DND-41 (cell line): ENCODE results near the gene LUZP2.

ENCODE experiments used
- ATAC-seq: fragments of 200-7000 bp; cut with Tn5 transposase; 3 replicates; pipeline ENCODE4 v1.9.1; 2021; ENCODE audit warnings: low read depth; ENCODE audit not compliant: insufficient read depth
- DNase-seq: peaks from one replicate; pipeline ENCODE4 v3.0.0-alpha.2; 2020
- H2AFZ ChIP-seq: 2 replicates; pipeline ENCODE4 v1.6.0; 2012; ENCODE audit warnings: low read depth, low read length
- H3K27ac ChIP-seq: 2 replicates; pipeline ENCODE4 v1.5.1; 2012; ENCODE audit warnings: low read length, inconsistent platforms
- H3K27me3 ChIP-seq: fragments of 200-600 bp; sonication (generic); 2 replicates; pipeline ENCODE4 v1.6.0; 2012; ENCODE audit warnings: low read length, mild to moderate bottlenecking, inconsistent platforms; ENCODE audit not compliant: insufficient read depth, poor library complexity
- H3K36me3 ChIP-seq: 2 replicates; pipeline ENCODE4 v1.5.1; 2012; ENCODE audit warnings: low read length, inconsistent platforms; ENCODE audit not compliant: insufficient read depth
- H3K4me1 ChIP-seq: 2 replicates; pipeline ENCODE4 v1.5.1; 2012; ENCODE audit warnings: mild to moderate bottlenecking, low read length; ENCODE audit not compliant: insufficient read depth
- H3K4me2 ChIP-seq: 2 replicates; pipeline ENCODE4 v1.6.0; 2012; ENCODE audit warnings: mild to moderate bottlenecking, moderate library complexity, low read length, inconsistent platforms; ENCODE audit not compliant: insufficient read depth
- H3K4me3 ChIP-seq, 2 experiments: fragments of 200-600 bp in 1 of 2; shearing (Covaris generic) in 1 of 2; 2 replicates each; pipeline ENCODE4 v1.5.1; 2012 to 2016; ENCODE audit warnings: inconsistent platforms in 2 of 2, low read length in 2 of 2, mild to moderate bottlenecking in 2 of 2, low read depth in 1 of 2, moderate library complexity in 1 of 2
- H3K79me2 ChIP-seq: 2 replicates; pipeline ENCODE4 v1.6.0; 2012; ENCODE audit warnings: low read length, inconsistent platforms; ENCODE audit not compliant: insufficient read depth
- H3K9ac ChIP-seq: 2 replicates; pipeline ENCODE4 v1.6.0; 2012; ENCODE audit warnings: low read depth, mild to moderate bottlenecking, inconsistent platforms, low read length, moderate library complexity
- H3K9me3 ChIP-seq: 2 replicates; pipeline ENCODE4 v1.5.1; 2012; ENCODE audit warnings: low read length, moderate library complexity, mild to moderate bottlenecking, inconsistent platforms; ENCODE audit not compliant: insufficient read depth, severe bottlenecking
- H4K20me1 ChIP-seq: 2 replicates; pipeline ENCODE4 v1.6.0; 2012; ENCODE audit warnings: low read length; ENCODE audit not compliant: insufficient read depth
- EZH2 ChIP-seq: IDR thresholded peaks from 3 replicates; pipeline ENCODE4 v1.6.1; 2012; ENCODE audit warnings: borderline replicate concordance, low read depth, mild to moderate bottlenecking, moderate library complexity, low read length, inconsistent platforms; ENCODE audit not compliant: severe bottlenecking
- TF ChIP-seq, protein P1 (sequence below): IDR thresholded peaks from 2 replicates; pipeline ENCODE4 v1.5.1; 2012; ENCODE audit warnings: borderline replicate concordance, low read length, moderate library complexity, mild to moderate bottlenecking; ENCODE audit not compliant: poor library complexity, severe bottlenecking; ENCODE audit errors: extremely low read depth

The LUZP2 gene

DNA sequence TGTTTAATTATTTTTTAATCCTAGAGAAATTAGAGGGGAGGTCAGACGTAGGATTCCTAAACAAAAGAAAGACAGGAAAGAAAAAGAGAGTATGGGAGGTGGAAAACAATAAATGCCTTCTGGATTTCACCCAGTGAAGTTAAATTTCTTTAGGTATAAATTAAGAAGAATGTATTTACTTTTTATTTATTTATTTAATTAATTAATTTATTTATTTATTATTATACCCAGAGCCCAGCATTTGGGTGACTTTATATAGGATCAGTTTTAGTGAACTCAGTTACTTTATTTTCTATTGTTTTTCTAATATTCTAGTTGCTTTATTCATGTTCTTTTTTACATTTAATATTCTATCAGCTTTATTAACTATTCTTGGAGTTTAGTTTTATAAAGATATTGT is 551.8 kb downstream of the LUZP2 start:
- no peaks in the 10 kb centered on the region for H4K20me1 ChIP-seq
- no peak overlapping the region for H3K4me3 ChIP-seq
- ATAC-seq (no peak), DNase-seq (no peak)
- H3K79me2 ChIP-seq, result no peaks in the 10 kb centered on the region
- H2AFZ ChIP-seq, result no peak overlapping the region
- no peak overlapping the region for H3K9ac ChIP-seq
- H3K36me3 ChIP-seq, result no peaks in the 10 kb centered on the region
- no peak for TF ChIP-seq EZH2
- TF ChIP-seq, protein P1, sequence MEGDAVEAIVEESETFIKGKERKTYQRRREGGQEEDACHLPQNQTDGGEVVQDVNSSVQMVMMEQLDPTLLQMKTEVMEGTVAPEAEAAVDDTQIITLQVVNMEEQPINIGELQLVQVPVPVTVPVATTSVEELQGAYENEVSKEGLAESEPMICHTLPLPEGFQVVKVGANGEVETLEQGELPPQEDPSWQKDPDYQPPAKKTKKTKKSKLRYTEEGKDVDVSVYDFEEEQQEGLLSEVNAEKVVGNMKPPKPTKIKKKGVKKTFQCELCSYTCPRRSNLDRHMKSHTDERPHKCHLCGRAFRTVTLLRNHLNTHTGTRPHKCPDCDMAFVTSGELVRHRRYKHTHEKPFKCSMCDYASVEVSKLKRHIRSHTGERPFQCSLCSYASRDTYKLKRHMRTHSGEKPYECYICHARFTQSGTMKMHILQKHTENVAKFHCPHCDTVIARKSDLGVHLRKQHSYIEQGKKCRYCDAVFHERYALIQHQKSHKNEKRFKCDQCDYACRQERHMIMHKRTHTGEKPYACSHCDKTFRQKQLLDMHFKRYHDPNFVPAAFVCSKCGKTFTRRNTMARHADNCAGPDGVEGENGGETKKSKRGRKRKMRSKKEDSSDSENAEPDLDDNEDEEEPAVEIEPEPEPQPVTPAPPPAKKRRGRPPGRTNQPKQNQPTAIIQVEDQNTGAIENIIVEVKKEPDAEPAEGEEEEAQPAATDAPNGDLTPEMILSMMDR, result no peak
- H3K9me3 ChIP-seq, result no peaks in the 10 kb centered on the region
- H3K27me3 ChIP-seq, result no peaks in the 10 kb centered on the region
- H3K27ac ChIP-seq, result no peak overlapping the region
- H3K4me2 ChIP-seq, result no peak overlapping the region
- no peaks in the 10 kb centered on the region for H3K4me1 ChIP-seq

DNA sequence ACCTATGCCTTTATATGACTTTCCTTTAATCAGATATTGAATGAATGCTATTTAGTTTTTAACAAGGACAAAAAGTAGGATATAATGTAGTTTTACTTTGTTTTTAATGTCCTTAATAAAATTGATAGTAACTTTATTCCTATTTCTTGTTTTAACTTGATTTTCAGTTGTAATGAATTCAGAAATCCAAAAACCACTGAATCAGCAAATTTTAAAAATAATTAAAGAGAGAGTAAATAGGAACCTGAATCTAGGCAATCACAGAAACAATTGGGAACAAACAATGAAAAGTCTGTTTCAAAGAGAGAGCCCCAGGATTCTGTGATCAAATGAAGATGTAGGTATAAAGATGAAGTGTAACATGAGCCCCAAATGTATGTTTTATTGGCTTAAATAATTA is 556.0 kb downstream of the LUZP2 start:
- ATAC-seq, result no peak
- H3K9ac ChIP-seq, result no peak overlapping the region
- no peaks in the 10 kb centered on the region for H3K4me1 ChIP-seq
- no peak overlapping the region for H3K4me3 ChIP-seq
- H3K36me3 ChIP-seq, result no peaks in the 10 kb centered on the region
- no peaks in the 10 kb centered on the region for H3K79me2 ChIP-seq
- no peaks in the 10 kb centered on the region for H4K20me1 ChIP-seq
- no peak overlapping the region for H3K4me2 ChIP-seq
- no peaks in the 10 kb centered on the region for H3K9me3 ChIP-seq
- H3K27me3 ChIP-seq, result no peaks in the 10 kb centered on the region
- no peak overlapping the region for H3K27ac ChIP-seq
- DNase-seq, result no peak
- H2AFZ ChIP-seq, result no peak overlapping the region
- no peak for TF ChIP-seq EZH2
- TF ChIP-seq, protein P1, result no peak

DNA sequence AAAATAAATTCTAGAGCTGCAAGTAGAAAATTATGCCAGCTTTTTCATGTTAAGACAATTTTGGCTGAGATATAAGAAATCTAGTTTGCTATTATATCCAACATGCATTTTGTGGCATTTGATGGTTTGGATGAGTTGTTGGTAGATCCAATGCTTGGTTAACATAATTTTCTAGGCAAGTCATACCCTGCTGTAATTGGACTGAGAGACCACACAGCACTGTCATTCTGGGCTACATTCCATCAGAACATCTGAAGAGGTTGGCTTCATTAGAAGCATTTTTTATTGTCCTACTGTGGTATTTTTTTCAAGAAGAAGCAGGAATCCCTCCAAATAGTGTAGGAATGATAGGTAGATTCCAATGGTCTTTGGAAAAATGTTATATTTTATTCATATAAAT is 561.0 kb downstream of the LUZP2 start:
- no peaks in the 10 kb centered on the region for H3K27me3 ChIP-seq
- no peak overlapping the region for H2AFZ ChIP-seq
- ATAC-seq (no peak), DNase-seq (no peak)
- H3K4me3 ChIP-seq, result no peak overlapping the region
- no peaks in the 10 kb centered on the region for H4K20me1 ChIP-seq
- no peaks in the 10 kb centered on the region for H3K4me1 ChIP-seq
- H3K9ac ChIP-seq, result no peak overlapping the region
- H3K4me2 ChIP-seq, result no peak overlapping the region
- no peak for TF ChIP-seq EZH2
- TF ChIP-seq, protein P1, result no peak
- H3K79me2 ChIP-seq, result no peaks in the 10 kb centered on the region
- H3K36me3 ChIP-seq, result no peaks in the 10 kb centered on the region
- H3K27ac ChIP-seq, result no peak overlapping the region
- no peaks in the 10 kb centered on the region for H3K9me3 ChIP-seq

DNA sequence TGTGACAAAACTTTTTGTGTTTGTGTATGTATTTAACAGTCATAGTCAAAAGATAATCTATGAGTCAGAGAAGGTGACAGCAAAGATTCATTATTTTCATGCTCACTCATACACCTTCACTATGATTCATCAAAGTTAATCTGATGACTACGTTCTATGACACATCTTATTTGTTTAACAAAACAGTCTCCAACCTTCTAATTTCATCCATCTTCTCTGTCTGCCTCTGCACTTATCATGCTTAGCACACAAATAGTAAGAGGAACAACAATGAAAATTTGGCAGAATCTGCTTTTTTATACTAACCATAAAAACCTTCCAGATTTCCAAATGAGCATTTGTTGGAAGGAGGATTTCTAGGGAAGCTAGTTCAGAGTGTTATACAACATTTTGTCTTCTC is 568.9 kb downstream of the LUZP2 start:
- Histone ChIP-seq H3K4me2 (no peak overlapping the region), H3K36me3 (no peaks in the 10 kb centered on the region), H3K27me3 (no peaks in the 10 kb centered on the region), H3K4me1 (no peaks in the 10 kb centered on the region), H4K20me1 (no peaks in the 10 kb centered on the region), H3K9ac (no peak overlapping the region), H3K27ac (no peak overlapping the region), H3K79me2 (no peaks in the 10 kb centered on the region), H2AFZ (no peak overlapping the region), H3K4me3 (no peak overlapping the region), H3K9me3 (no peaks in the 10 kb centered on the region)
- TF ChIP-seq, protein P1, result no peak
- TF ChIP-seq EZH2, result no peak
- no peak for DNase-seq
- no peak for ATAC-seq
